RWPE2 (cell line): ENCODE data around the gene PSD2.

Experiments used
- ATAC-seq: fragments of 200-7000 bp; cut with Tn5 transposase; 3 replicates; pipeline ENCODE4 v1.9.1; 2021; ENCODE audit warnings: low read depth
- DNase-seq: peaks from one replicate; pipeline ENCODE4 v3.0.0-alpha.2; 2020; ENCODE audit warnings: low spot score
- H3K27ac ChIP-seq: fragments of 450-650 bp; 2 replicates; pipeline ENCODE4 v1.5.1; 2017; ENCODE audit warnings: mild to moderate bottlenecking; ENCODE audit not compliant: poor library complexity, severe bottlenecking
- H3K27me3 ChIP-seq: fragments of 250-450 bp; sonication (Bioruptor Pico); 2 replicates; pipeline ENCODE4 v1.5.1; 2021; ENCODE audit warnings: mild to moderate bottlenecking, moderate library complexity; ENCODE audit not compliant: insufficient read depth, poor library complexity, severe bottlenecking
- H3K36me3 ChIP-seq: fragments of 250-450 bp; sonication (Bioruptor Pico); 2 replicates; pipeline ENCODE4 v1.5.1; 2020; ENCODE audit warnings: low read depth, mild to moderate bottlenecking, moderate library complexity
- H3K4me1 ChIP-seq: fragments of 250-450 bp; sonication (Bioruptor Pico); 2 replicates; pipeline ENCODE4 v1.5.1; 2021; ENCODE audit warnings: mild to moderate bottlenecking, moderate library complexity; ENCODE audit not compliant: insufficient read depth, poor library complexity, severe bottlenecking
- H3K4me3 ChIP-seq: fragments of 250-450 bp; sonication (Bioruptor Pico); 2 replicates; pipeline ENCODE4 v1.5.1; 2021; ENCODE audit warnings: mild to moderate bottlenecking, moderate library complexity; ENCODE audit not compliant: severe bottlenecking
- H3K9me3 ChIP-seq: fragments of 250-450 bp; sonication (Bioruptor Pico); 2 replicates; pipeline ENCODE4 v1.5.1; 2021; ENCODE audit warnings: mild to moderate bottlenecking, moderate library complexity; ENCODE audit not compliant: severe bottlenecking
- CTCF ChIP-seq: fragments of 450-650 bp; IDR thresholded peaks from one replicate; pipeline ENCODE4 v1.5.1; 2017; ENCODE audit warnings: mild to moderate bottlenecking, moderate library complexity; ENCODE audit not compliant: poor library complexity, severe bottlenecking

PSD2 gene

GRCh38 chr5:139749242-139749641 is 46.4 kb upstream of the PSD2 start:
- H3K9me3 ChIP-seq, result no peaks in the 10 kb centered on the region
- no peak for ATAC-seq
- H3K4me1 ChIP-seq, result peaks cover 11% of the 10 kb centered on the region
- H3K27me3 ChIP-seq, result peaks cover 26% of the 10 kb centered on the region
- no peaks in the 10 kb centered on the region for H3K36me3 ChIP-seq
- no peak for TF ChIP-seq CTCF
- H3K27ac ChIP-seq, result no peak overlapping the region
- no peak for DNase-seq
- H3K4me3 ChIP-seq, result no peak overlapping the region

GRCh38 chr5:139751236-139751635 is 44.4 kb upstream of the PSD2 start:
- H3K27ac ChIP-seq, result no peak overlapping the region
- H3K36me3 ChIP-seq, result no peaks in the 10 kb centered on the region
- ATAC-seq (no peak), DNase-seq (no peak)
- peaks cover 4% of the 10 kb centered on the region for H3K4me1 ChIP-seq
- no peak overlapping the region for H3K4me3 ChIP-seq
- no peaks in the 10 kb centered on the region for H3K9me3 ChIP-seq
- peaks cover 45% of the 10 kb centered on the region for H3K27me3 ChIP-seq
- no peak for TF ChIP-seq CTCF

- ATAC-seq (peak; percentile 62), DNase-seq (no peak)
- Histone ChIP-seq H3K27me3 (peaks cover 38% of the 10 kb centered on the region), H3K36me3 (no peaks in the 10 kb centered on the region), H3K27ac (no peak overlapping the region), H3K4me1 (peaks cover 4% of the 10 kb centered on the region), H3K4me3 (no peak overlapping the region), H3K9me3 (no peaks in the 10 kb centered on the region)
- TF ChIP-seq CTCF, result no peak
Observed at GRCh38 chr5:139752506-139753473, 42.8 kb upstream of the PSD2 start.

GRCh38 chr5:139755892-139756671 is 39.5 kb upstream of the PSD2 start:
- H3K4me1 ChIP-seq, result peaks cover 4% of the 10 kb centered on the region
- no peak for TF ChIP-seq CTCF
- peak overlapping the region; percentile 3 for H3K4me3 ChIP-seq
- no peak for ATAC-seq
- no peaks in the 10 kb centered on the region for H3K9me3 ChIP-seq
- peaks cover 29% of the 10 kb centered on the region for H3K27me3 ChIP-seq
- no peak overlapping the region for H3K27ac ChIP-seq
- no peaks in the 10 kb centered on the region for H3K36me3 ChIP-seq
- DNase-seq, result peak; percentile 52
